HG02852 (cell line): ENCODE results near the gene IRF3.
"Not testable (repeated sequence)": the region's sequence is repeated elsewhere in the genome, so short reads cannot be mapped to it uniquely, and the experiment has no call there.

Experiments
- ATAC-seq: cut with Tn5 transposase; IDR thresholded peaks from one replicate; pipeline ENCODE4 v1.9.1; 2021; ENCODE audit warnings: mild to moderate bottlenecking, moderate library complexity; ENCODE audit not compliant: unreplicated experiment

Gene IRF3

GRCh38 chr19:49629659-49630058, 36.0 kb downstream of the IRF3 start:
- no peak for ATAC-seq

- ATAC-seq = no peak
Measured at GRCh38 chr19:49626226-49626625, 39.4 kb downstream of the IRF3 start.

GRCh38 chr19:49624967-49625910, 40.4 kb downstream of the IRF3 start:
- ATAC-seq = no peak

DNA sequence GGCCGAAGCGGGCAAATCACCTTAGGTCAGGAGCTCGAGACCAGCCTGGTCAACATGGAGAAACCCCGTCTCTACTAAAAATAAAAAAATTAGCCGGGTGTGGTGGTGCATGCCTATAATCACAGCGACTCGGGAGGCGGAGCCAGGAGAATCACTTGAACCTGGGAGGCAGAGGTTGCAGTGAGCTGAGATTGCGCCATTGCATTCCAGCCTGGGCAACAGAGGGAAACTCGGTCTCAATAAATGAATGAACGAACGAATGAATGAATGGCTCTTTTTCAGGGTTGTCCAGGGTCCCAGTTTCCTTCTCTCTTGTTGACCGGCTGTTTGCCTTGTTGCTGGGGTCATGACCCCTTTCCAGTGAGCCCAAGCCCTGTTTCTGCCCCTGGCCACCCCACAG, 47.8 kb downstream of the IRF3 start:
- not testable (repeated sequence) for ATAC-seq

GRCh38 chr19:49616945-49617344, 48.7 kb downstream of the IRF3 start:
- ATAC-seq = no peak

- ATAC-seq = no peak
Measured at GRCh38 chr19:49616532-49616931, 49.1 kb downstream of the IRF3 start.

DNA sequence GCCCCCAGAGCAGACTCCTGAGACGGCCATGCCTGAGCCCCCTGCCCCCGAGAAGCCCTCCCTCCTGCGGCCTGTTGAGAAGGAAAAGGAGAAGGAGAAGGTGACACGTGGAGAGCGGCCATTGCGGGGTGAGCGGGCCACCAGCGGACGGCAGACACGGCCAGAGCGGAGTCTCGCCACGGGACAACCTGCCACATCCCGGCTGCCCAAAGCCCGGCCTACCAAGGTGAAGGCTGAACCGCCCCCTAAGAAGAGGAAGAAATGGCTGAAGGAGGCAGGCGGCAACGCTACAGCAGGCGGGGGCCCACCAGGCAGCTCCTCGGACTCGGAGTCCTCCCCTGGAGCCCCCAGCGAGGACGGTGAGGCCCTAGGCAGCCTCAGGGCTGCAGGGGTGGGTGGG, 49.8 kb downstream of the IRF3 start:
- ATAC-seq = no peak

GRCh38 chr19:49614096-49614833, 51.4 kb downstream of the IRF3 start:
- no peak for ATAC-seq

DNA sequence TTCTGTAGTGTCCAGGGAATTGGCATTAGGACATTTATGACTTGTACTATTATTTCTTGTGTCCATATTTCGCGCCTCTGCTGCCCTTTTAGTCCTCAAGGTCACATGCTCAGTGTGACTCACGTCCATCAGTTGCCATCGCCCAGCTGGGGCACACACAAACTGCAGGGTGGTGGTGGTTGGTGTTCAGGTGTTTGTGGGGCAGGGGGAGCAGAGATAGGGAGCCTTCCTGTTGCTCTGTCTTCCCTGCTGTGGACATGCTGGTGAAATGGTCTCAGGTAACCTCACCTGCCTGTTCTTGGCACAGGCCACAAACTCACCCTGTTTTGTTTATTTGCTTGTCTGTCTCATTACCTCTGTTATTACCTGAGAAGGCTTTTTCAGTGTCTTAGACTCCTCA, 52.3 kb downstream of the IRF3 start:
- no peak for ATAC-seq
